Transverse colon (tissue), 4 donors: ENCODE measurements around the gene BID.

Experiments used
- CTCF ChIP-seq, 5 experiments: fragments of 200-600 bp in 3 of 5; fragments of 450-650 bp in 2 of 5; sonication (generic) in 3 of 5; IDR thresholded peaks; 1 replicate in 2 of 5; 2 replicates in 3 of 5; pipeline ENCODE4 v1.5.1; 2016 to 2017; ENCODE audit warnings: antibody characterized with exemption in 5 of 5, inconsistent platforms in 3 of 5, mild to moderate bottlenecking in 2 of 5, moderate library complexity in 1 of 5
- EP300 ChIP-seq: sonication (generic); formaldehyde crosslinking; IDR thresholded peaks from one replicate; pipeline ENCODE4 v1.6.1; 2017; ENCODE audit warnings: antibody characterized with exemption, low read depth
- POLR2A ChIP-seq: fragments of 450-650 bp; IDR thresholded peaks from one replicate; pipeline ENCODE4 v1.6.1; 2016; ENCODE audit warnings: antibody characterized with exemption, mild to moderate bottlenecking, moderate library complexity
- POLR2AphosphoS5 ChIP-seq, 3 donors: sonication (generic); formaldehyde crosslinking; IDR thresholded peaks; one replicate each; pipeline ENCODE4 v1.6.1; 2016; ENCODE audit warnings: antibody characterized with exemption in 3 of 3

GRCh38 chr22:17822087-17822486 is 47.8 kb upstream of the BID start:
- TF ChIP-seq CTCF (IDR thresholded peaks at IDR 0.05) (no peak), POLR2A (no peak), EP300 (no peak), POLR2AphosphoS5 (IDR thresholded peaks at IDR 0.05) (no peak)
